ENCODE data around the gene SCML1.

SCML1 gene

GRCh38 chrX:17737986-17738713, 857 bp downstream of the SCML1 start:
- POLR2A ChIA-PET = no interaction called here
- CTCF ChIA-PET = no interaction called here
- DNase-seq (ENCODE audit: extremely low spot score) = no peak
- TF ChIP-seq CTCF (IDR thresholded peaks at IDR 0.05; ENCODE audit: control extremely low read depth, extremely low read depth, low read depth, missing control alignments) = no peak

GRCh38 chrX:17738737-17739535, 1.6 kb downstream of the SCML1 start:
- no peak for TF ChIP-seq CTCF (IDR thresholded peaks at IDR 0.05; ENCODE audit: control extremely low read depth, extremely low read depth, low read depth, missing control alignments)
- POLR2A ChIA-PET = no interaction called here
- DNase-seq (ENCODE audit: extremely low spot score) = no peak
- CTCF ChIA-PET = no interaction called here

DNA sequence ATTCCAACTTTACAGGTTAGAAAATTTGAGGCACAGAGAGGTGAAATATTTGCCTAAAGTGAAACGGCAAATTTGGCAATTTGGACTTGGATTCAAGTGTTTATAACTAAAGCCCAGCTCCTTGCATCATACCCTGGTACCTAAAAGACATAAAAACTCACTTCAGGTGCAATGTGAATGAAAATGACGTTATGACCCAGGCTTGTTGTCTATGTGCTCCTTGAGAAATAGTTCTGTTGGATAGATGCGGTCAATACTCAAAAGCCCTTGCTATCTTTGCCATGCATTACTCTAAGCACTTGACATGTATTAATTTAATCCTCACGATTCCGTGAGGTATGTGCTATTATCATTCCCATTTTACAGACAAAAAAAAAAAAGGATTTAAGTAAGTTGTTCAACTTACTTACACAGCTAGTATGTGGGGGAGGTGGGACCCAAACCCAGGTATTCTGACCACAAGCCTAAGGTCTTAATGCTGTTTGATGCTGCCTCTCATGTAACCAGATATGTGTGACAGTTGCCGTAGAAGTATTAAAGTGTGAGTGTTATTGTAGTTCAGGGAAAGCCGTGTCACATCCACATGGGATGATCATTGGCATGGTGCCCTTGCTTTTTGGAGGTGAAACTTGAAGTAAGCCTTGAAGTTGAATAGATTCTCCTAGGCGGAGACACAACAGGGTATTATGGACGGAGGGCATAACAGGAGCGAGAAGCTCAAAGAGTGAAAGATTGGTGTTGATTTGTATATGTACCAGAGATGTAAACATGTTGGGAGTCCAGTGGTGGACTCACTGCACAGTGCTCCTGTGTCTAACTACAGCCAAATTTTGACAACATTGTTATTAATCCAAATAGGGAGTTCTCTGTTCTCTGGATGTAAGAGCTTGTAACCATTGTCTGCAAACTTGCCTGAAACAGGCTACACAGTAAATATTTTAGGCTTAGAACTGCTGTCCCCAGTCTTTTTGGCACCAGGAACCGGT, 3.1 kb downstream of the SCML1 start:
- ChIA-PET CTCF (no interaction called here), POLR2A (no interaction called here)
- TF ChIP-seq CTCF (IDR thresholded peaks at IDR 0.05; ENCODE audit: control extremely low read depth, extremely low read depth, low read depth, missing control alignments) = no peak
- DNase-seq (ENCODE audit: extremely low spot score) = no peak

- DNase-seq (ENCODE audit: extremely low spot score) = no peak
- TF ChIP-seq CTCF (IDR thresholded peaks at IDR 0.05; ENCODE audit: control extremely low read depth, extremely low read depth, low read depth, missing control alignments) = no peak
- ChIA-PET CTCF (no interaction called here), POLR2A (no interaction called here)
These were observed 3.8 kb downstream of the SCML1 start for GRCh38 chrX:17741123-17741511.

DNA sequence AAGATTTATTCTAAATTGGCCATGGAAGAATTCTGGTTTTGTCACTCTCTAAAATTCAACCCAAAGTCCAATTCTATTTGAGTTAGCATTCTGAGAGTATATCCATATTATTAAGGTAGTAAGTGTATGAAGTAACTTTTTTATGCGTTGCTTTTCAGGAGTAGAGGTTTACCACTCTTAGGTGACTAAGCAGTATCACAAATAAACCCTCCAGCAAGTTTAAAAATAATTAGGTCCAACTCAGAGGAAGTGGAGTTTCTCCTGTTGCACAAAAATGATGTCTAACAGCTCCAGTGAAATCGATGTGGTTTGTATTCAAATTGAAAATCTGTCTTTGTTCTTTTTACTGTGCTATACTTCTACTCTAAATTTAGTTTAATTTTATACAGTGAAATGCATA, 6.6 kb downstream of the SCML1 start:
- no peak for DNase-seq (ENCODE audit: extremely low spot score)
- CTCF ChIA-PET = no interaction called here
- TF ChIP-seq CTCF (IDR thresholded peaks at IDR 0.05; ENCODE audit: control extremely low read depth, extremely low read depth, low read depth, missing control alignments) = no peak
- POLR2A ChIA-PET = no interaction called here

DNA sequence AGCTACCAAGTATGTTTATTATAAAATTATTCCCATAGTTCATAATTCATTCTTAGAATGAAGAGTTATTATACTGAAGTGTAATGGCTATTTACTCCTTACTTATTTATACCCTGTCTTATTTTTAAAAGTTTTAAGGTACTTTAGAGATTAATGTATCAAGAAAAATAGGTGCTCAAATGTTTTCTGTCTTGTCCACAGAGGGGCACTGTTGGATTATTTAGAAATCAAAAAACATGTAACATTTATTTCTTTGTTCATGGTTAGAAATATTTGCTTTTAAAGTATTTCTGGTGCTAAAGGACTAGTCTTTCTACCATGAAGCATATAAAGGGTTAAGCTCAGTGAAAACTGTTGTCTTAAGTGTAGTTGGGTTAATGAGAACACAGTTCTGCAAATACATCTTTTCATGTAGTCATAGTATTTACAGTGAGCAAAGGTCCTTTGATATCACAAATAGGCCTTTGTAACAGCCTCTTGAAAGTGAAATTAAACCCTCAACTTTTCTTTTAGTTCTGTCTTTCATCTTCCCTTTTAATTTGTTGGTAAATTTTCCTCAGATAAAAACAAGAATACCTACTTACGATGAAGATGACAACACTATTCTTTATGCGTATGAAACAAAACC, 7.7 kb downstream of the SCML1 start:
- POLR2A ChIA-PET = no interaction called here
- TF ChIP-seq CTCF (IDR thresholded peaks at IDR 0.05; ENCODE audit: control extremely low read depth, extremely low read depth, low read depth, missing control alignments) = no peak
- CTCF ChIA-PET = no interaction called here
- no peak for DNase-seq (ENCODE audit: extremely low spot score)
